GM23248 (cell line): ENCODE results near the gene ARHGAP10.

ENCODE experiments used
- EZH2 ChIP-seq: fragments of 200-600 bp; sonication (generic); IDR thresholded peaks from 2 replicates; pipeline ENCODE4 v1.6.1; 2018; ENCODE audit warnings: antibody characterized with exemption, mild to moderate bottlenecking; ENCODE audit not compliant: insufficient read depth, poor library complexity, severe bottlenecking
- EZH2phosphoT487 ChIP-seq: fragments of 200-600 bp; sonication (generic); IDR thresholded peaks from 2 replicates; pipeline ENCODE4 v1.6.1; 2018; ENCODE audit warnings: antibody characterized with exemption, moderate library complexity, mild to moderate bottlenecking, low read depth; ENCODE audit not compliant: insufficient read depth

- TF ChIP-seq EZH2 (no peak), EZH2phosphoT487 (no peak)
Measured at GRCh38 chr4:147901388-147901787, 169.5 kb downstream of the ARHGAP10 start.
